Panc1 (cell line): ENCODE data around the gene TPRN. TPM values are rescaled to one million over a fixed set of nuclear protein-coding genes. Genes with fewer than 3 reads are reported as not detected.
A peak's percentile ranks its signal among the peaks of the same experiment; 100 is the strongest.

Experiments used
- ATAC-seq: fragments of 200-7000 bp; cut with Tn5 transposase; 2 replicates; pipeline ENCODE4 v1.9.1; 2020; ENCODE audit warnings: mild to moderate bottlenecking, moderate library complexity
- BruUV-seq: library from RNA; stranded (reverse); fragments of 400-500 nt; replicated peaks from 2 replicates; lab custom pipeline; 2021; lab: Mats Ljungman, UMichigan
- CTCF ChIA-PET: fragments of 300-600 bp; sonication (Branson Sonifier 250); formaldehyde crosslinking; loops from one replicate; lab custom pipeline; 2022; ENCODE audit warnings: antibody characterized with exemption; lab: Charles Lee
- POLR2A ChIA-PET: fragments of 300-600 bp; sonication (Branson Sonifier 250); formaldehyde crosslinking; loops from one replicate; lab custom pipeline; 2022; ENCODE audit warnings: antibody characterized with exemption; lab: Charles Lee
- DNase-seq: peaks from one replicate; pipeline ENCODE4 v3.0.0-alpha.2; 2010; ENCODE audit warnings: low read depth, low spot score
- H3K27ac ChIP-seq: 2 replicates; pipeline ENCODE4 v1.5.1; 2011; ENCODE audit warnings: mild to moderate bottlenecking, low read length, inconsistent platforms
- H3K27me3 ChIP-seq: fragments of 200-500 bp; sonication (Bioruptor generic); 2 replicates; pipeline ENCODE4 v1.6.0; 2014; ENCODE audit warnings: low read length, inconsistent platforms; ENCODE audit not compliant: control insufficient read depth, insufficient read depth
- H3K36me3 ChIP-seq: fragments of 200-500 bp; sonication (Bioruptor generic); 2 replicates; pipeline ENCODE4 v1.5.1; 2014; ENCODE audit warnings: inconsistent platforms, mild to moderate bottlenecking, low read length, moderate library complexity; ENCODE audit not compliant: control insufficient read depth, insufficient read depth
- H3K4me1 ChIP-seq: 2 replicates; pipeline ENCODE4 v1.5.1; 2011; ENCODE audit warnings: inconsistent platforms, mild to moderate bottlenecking, low read length, moderate library complexity; ENCODE audit not compliant: control insufficient read depth, insufficient read depth
- H3K4me3 ChIP-seq, 2 experiments: 2 replicates each; pipeline ENCODE4 v1.5.1; 2011 to 2012; ENCODE audit warnings: low read depth in 2 of 2, low read length in 2 of 2, mild to moderate bottlenecking in 2 of 2, inconsistent platforms in 1 of 2, moderate library complexity in 1 of 2
- H3K9me3 ChIP-seq: fragments of 200-500 bp; sonication (Bioruptor generic); 2 replicates; pipeline ENCODE4 v1.5.1; 2014; ENCODE audit warnings: low read depth, mild to moderate bottlenecking, inconsistent platforms, low read length, moderate library complexity; ENCODE audit not compliant: control insufficient read depth, insufficient read depth
- CTCF ChIP-seq: fragments of 450-650 bp; IDR thresholded peaks from 2 replicates; pipeline ENCODE4 v1.5.1; 2017; ENCODE audit warnings: mild to moderate bottlenecking
- POLR2AphosphoS5 ChIP-seq: IDR thresholded peaks from 2 replicates; pipeline ENCODE4 v1.6.1; 2012; ENCODE audit warnings: mild to moderate bottlenecking, low read depth, low read length, moderate library complexity
- REST ChIP-seq, 2 experiments: IDR thresholded peaks; 2 replicates each; pipeline ENCODE4 v1.6.1; 2011 to 2012; ENCODE audit warnings: low read depth in 2 of 2, control low read depth in 1 of 2, low read length in 1 of 2, mild to moderate bottlenecking in 1 of 2, moderate library complexity in 1 of 2; ENCODE audit not compliant: insufficient read depth in 1 of 2
- SIN3A ChIP-seq: IDR thresholded peaks from 2 replicates; pipeline ENCODE4 v1.6.1; 2012; ENCODE audit warnings: low read depth, mild to moderate bottlenecking, low read length, moderate library complexity, borderline replicate concordance; ENCODE audit not compliant: insufficient read depth
- TCF7L2 ChIP-seq: IDR thresholded peaks from 2 replicates; pipeline ENCODE4 v1.6.1; 2011; ENCODE audit warnings: mild to moderate bottlenecking, low read depth, low read length, inconsistent platforms
- in situ Hi-C: cut with HindIII; loops from 2 replicates; pipeline ENCODE4 v1.10.0; 2016; ENCODE audit warnings: low sequenced_read_pairs, low pct_unique_long_range_greater_than_20kb
- intact Hi-C: fragments of 100-400 bp; cut with micrococcal nuclease; formaldehyde crosslinking; loops from one replicate; pipeline ENCODE4 v1.10.0; 2022; ENCODE audit not compliant: unreplicated experiment
- total RNA-seq: library from RNA; stranded (reverse); gene quantifications from one replicate; pipeline ENCODE4 v1.2.1, GENCODE V29; 2021; ENCODE audit not compliant: unreplicated experiment

Gene TPRN
- total RNA-seq, 1 experiment from 2014 or later: 21.7 TPM

DNA sequence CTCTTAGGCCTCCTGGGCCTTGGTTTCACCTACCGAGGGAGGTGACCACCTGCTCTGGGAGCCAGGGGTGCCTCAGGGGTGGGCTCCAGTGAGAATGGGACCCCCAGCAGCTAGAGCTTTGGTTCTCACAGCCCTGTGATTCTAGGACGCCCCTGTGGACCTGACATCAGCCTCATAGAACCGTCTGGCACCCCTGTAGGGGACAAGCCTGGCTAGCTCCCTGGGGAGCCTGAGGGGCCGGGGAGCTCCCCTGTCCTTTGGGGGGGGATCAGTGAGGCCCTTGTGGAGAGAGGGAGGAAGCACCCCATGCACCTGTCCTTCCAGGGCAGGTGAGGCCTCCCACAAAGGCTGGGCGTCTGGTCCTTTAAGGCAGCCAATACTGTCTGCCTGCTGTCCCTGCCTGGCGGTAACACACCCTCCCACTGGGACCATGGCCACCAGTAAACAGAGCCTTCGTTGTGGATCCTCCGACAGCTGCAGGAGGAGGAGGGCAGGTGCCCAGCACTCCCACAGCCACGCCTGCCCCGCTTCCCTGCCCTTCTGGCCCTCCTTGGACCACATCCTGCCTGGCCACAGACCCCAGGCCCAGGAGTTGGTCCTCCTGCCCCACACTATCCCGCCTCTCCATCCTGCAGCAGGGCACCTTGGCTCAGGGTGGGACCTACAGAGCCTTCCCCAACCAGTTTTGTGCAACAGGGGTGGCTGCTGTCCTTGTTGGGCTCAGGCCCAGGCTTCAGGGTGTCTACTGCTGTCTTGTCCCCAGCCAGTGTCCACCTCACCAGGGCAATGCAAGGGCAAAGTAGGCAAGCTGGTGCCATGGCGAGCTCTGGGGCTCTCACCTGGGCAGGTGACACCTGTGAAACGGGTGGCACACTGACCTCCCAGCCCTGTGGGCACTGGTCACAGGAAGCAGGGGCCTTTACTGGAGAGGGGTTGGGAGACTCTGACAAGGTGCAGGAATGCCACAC is 37.5 kb upstream of the TPRN start:
- Histone ChIP-seq H3K4me3 (no peak overlapping the region), H3K27me3 (no peaks in the 10 kb centered on the region), H3K36me3 (peaks cover 4% of the 10 kb centered on the region), H3K27ac (peak overlapping the region; percentile 61), H3K4me1 (peaks cover 26% of the 10 kb centered on the region), H3K9me3 (no peaks in the 10 kb centered on the region)
- DNase-seq (no peak), ATAC-seq (no peak)
- BruUV-seq: no TSS peak
- POLR2A ChIA-PET: no interaction called here
- in situ Hi-C loops (no loop called here), intact Hi-C loops (no loop called here)
- CTCF ChIA-PET: no interaction called here
- TF ChIP-seq POLR2AphosphoS5 (no peak; the same call in 1 of the 2 replicates), SIN3A (no peak), TCF7L2 (no peak), CTCF (no peak), REST (IDR thresholded peaks at IDR 0.05; ENCODE audit: insufficient read depth in 1 of 2, low read depth in 2 of 2, low read length in 1 of 2) (no peak)

- intact Hi-C loops: no loop called here
- ATAC-seq: no peak
These were observed 36.4 kb upstream of the TPRN start for GRCh38 chr9:137236936-137237421.

More at GRCh38 chr9:137236936-137237421, 36.4 kb upstream of the TPRN start:
- Histone ChIP-seq H3K36me3 (peaks cover under 1% of the 10 kb centered on the region), H3K27ac (peak overlapping the region; percentile 61), H3K4me1 (peaks cover 26% of the 10 kb centered on the region), H3K27me3 (no peaks in the 10 kb centered on the region), H3K9me3 (no peaks in the 10 kb centered on the region), H3K4me3 (no peak overlapping the region)
- BruUV-seq: no TSS peak
- TF ChIP-seq CTCF: no peak
- no peak for TF ChIP-seq SIN3A
- TF ChIP-seq REST (IDR thresholded peaks at IDR 0.05; ENCODE audit: insufficient read depth in 1 of 2, low read depth in 2 of 2, low read length in 1 of 2): no peak
- TF ChIP-seq TCF7L2: no peak
- no peak for TF ChIP-seq POLR2AphosphoS5
- CTCF ChIA-PET: interaction anchor here (0.6 to 1.0 kb wide), 7 partner anchors 11 to 150 kb away, joined by 3 to 10 read pairs (median 3); partner anchors contain the start of genes MAN1B1, STPG3 and TPRN
- POLR2A ChIA-PET: no interaction called here
- no peak for DNase-seq
- in situ Hi-C loops: no loop called here
